Measurements from ENCODE around the gene NPAT. TPM values are rescaled to one million over a fixed set of nuclear protein-coding genes. Genes with fewer than 3 reads are reported as not detected.
A peak's percentile ranks its signal among the peaks of the same experiment; 100 is the strongest.

The NPAT gene
- total RNA-seq, 1 experiment from 2014 or later = 27.9 TPM

- Histone ChIP-seq H3K27me3 (replicated peaks; ENCODE audit: insufficient read depth, low read depth, low read length, poor library complexity) (no peaks in the 10 kb centered on the region), H3K27ac (ENCODE audit: low read depth, low read length, poor library complexity, severe bottlenecking) (no peak overlapping the region), H3K9me3 (ENCODE audit: low read depth, low read length, poor library complexity, severe bottlenecking) (peaks cover 8% of the 10 kb centered on the region), H3K4me1 (ENCODE audit: insufficient read depth, low read length, poor library complexity, severe bottlenecking) (no peaks in the 10 kb centered on the region), H3K36me3 (ENCODE audit: insufficient read depth, low read length, poor library complexity, severe bottlenecking) (peaks cover 42% of the 10 kb centered on the region), H3K4me3 (ENCODE audit: low read depth, low read length, poor library complexity, severe bottlenecking) (no peak overlapping the region)
- TF ChIP-seq CTCF (conservative IDR thresholded peaks at IDR 0.05; ENCODE audit: low read depth, low read length) = no peak
- no peak for TF ChIP-seq EZH2 (IDR thresholded peaks at IDR 0.05; ENCODE audit: borderline replicate concordance, low read depth, low read length, poor library complexity, severe bottlenecking)
- no TSS peak for BruUV-seq (replicated peaks)
- ChIA-PET CTCF (no interaction called here), POLR2A (ENCODE audit: low non-redundant PET) (no interaction called here)
- DNase-seq (ENCODE audit: low spot score) = no peak
- intact Hi-C loops (cut with micrococcal nuclease; ENCODE audit: unreplicated experiment) = no loop called here
These were observed 19.4 kb downstream of the NPAT start for GRCh38 chr11:108203075-108203474.

GRCh38 chr11:108199446-108200321, 22.8 kb downstream of the NPAT start:
- Histone ChIP-seq H3K27me3 (replicated peaks; ENCODE audit: insufficient read depth, low read depth, low read length, poor library complexity) (no peaks in the 10 kb centered on the region), H3K4me1 (ENCODE audit: insufficient read depth, low read length, poor library complexity, severe bottlenecking) (no peaks in the 10 kb centered on the region), H3K4me3 (ENCODE audit: low read depth, low read length, poor library complexity, severe bottlenecking) (no peak overlapping the region), H3K36me3 (ENCODE audit: insufficient read depth, low read length, poor library complexity, severe bottlenecking) (peaks cover 28% of the 10 kb centered on the region), H3K27ac (ENCODE audit: low read depth, low read length, poor library complexity, severe bottlenecking) (peak overlapping the region; percentile 23), H3K9me3 (ENCODE audit: low read depth, low read length, poor library complexity, severe bottlenecking) (no peaks in the 10 kb centered on the region)
- BruUV-seq (replicated peaks) = no TSS peak
- TF ChIP-seq EZH2 (IDR thresholded peaks at IDR 0.05; ENCODE audit: borderline replicate concordance, low read depth, low read length, poor library complexity, severe bottlenecking) (no peak), CTCF (conservative IDR thresholded peaks at IDR 0.05; ENCODE audit: low read depth, low read length) (no peak)
- intact Hi-C loops (cut with micrococcal nuclease; ENCODE audit: unreplicated experiment) = no loop called here
- no peak for DNase-seq (ENCODE audit: low spot score)
- CTCF ChIA-PET = no interaction called here
- POLR2A ChIA-PET (ENCODE audit: low non-redundant PET) = no interaction called here

- Histone ChIP-seq H3K27ac (ENCODE audit: low read depth, low read length, poor library complexity, severe bottlenecking) (no peak overlapping the region), H3K9me3 (ENCODE audit: low read depth, low read length, poor library complexity, severe bottlenecking) (no peaks in the 10 kb centered on the region), H3K4me1 (ENCODE audit: insufficient read depth, low read length, poor library complexity, severe bottlenecking) (no peaks in the 10 kb centered on the region), H3K36me3 (ENCODE audit: insufficient read depth, low read length, poor library complexity, severe bottlenecking) (peaks cover 21% of the 10 kb centered on the region), H3K4me3 (ENCODE audit: low read depth, low read length, poor library complexity, severe bottlenecking) (no peak overlapping the region), H3K27me3 (replicated peaks; ENCODE audit: insufficient read depth, low read depth, low read length, poor library complexity) (no peaks in the 10 kb centered on the region)
- BruUV-seq (replicated peaks) = no TSS peak
- ChIA-PET CTCF (no interaction called here), POLR2A (ENCODE audit: low non-redundant PET) (no interaction called here)
- DNase-seq (ENCODE audit: low spot score) = no peak
- no peak for TF ChIP-seq CTCF (conservative IDR thresholded peaks at IDR 0.05; ENCODE audit: low read depth, low read length)
- no peak for TF ChIP-seq EZH2 (IDR thresholded peaks at IDR 0.05; ENCODE audit: borderline replicate concordance, low read depth, low read length, poor library complexity, severe bottlenecking)
- intact Hi-C loops (cut with micrococcal nuclease; ENCODE audit: unreplicated experiment) = no loop called here
These were observed 23.6 kb downstream of the NPAT start for GRCh38 chr11:108198833-108199232.

All from A673 (cell line).